Tibial artery (tissue), 4 donors: Measurements from ENCODE around the gene RBM15B.

Source experiments
- DNase-seq, 2 donors: peaks; one replicate each; pipeline ENCODE4 v3.0.0-alpha.2; 2019
- H3K27ac ChIP-seq, 2 donors: fragments of 200-600 bp; sonication (generic) in 1 of 2; 1 replicate in 1 of 2; 2 replicates in 1 of 2; pipeline ENCODE4 v1.5.1; 2018 to 2019; ENCODE audit warnings: mild to moderate bottlenecking in 1 of 2
- H3K27me3 ChIP-seq, 2 donors: fragments of 200-600 bp; sonication (generic) in 1 of 2; one replicate each; pipeline versions ENCODE4 v1.5.1 to v1.6.0; 2016 to 2019
- H3K36me3 ChIP-seq, 3 donors: fragments of 200-600 bp; sonication (generic) in 2 of 3; one replicate each; pipeline ENCODE4 v1.5.1; 2016 to 2019; ENCODE audit warnings: mild to moderate bottlenecking in 2 of 3
- H3K4me1 ChIP-seq, 4 donors: fragments of 200-600 bp; sonication (generic) in 2 of 4; 1 replicate in 3 of 4; 2 replicates in 1 of 4; pipeline ENCODE4 v1.5.1; 2016 to 2019
- H3K4me3 ChIP-seq, 2 donors: fragments of 200-600 bp; sonication (generic) in 1 of 2; 1 replicate in 1 of 2; 2 replicates in 1 of 2; pipeline ENCODE4 v1.5.1; 2018 to 2019; ENCODE audit warnings: mild to moderate bottlenecking in 2 of 2
- H3K9me3 ChIP-seq, 3 donors: fragments of 200-600 bp; sonication (generic) in 1 of 3; one replicate each; pipeline ENCODE4 v1.5.1; 2016 to 2019
- intact Hi-C: fragments of 100-400 bp; cut with DNase I; formaldehyde crosslinking; loops from one replicate; pipeline ENCODE4 v1.15.0; 2023; ENCODE audit warnings: low total_unique reads
- TF ChIP-seq, protein P1 (sequence below), 2 experiments: fragments of 200-600 bp in 1 of 2; fragments of 450-650 bp in 1 of 2; IDR thresholded peaks; one replicate each; pipeline ENCODE4 v1.5.1; 2017 to 2019; ENCODE audit warnings: antibody characterized with exemption in 2 of 2, mild to moderate bottlenecking in 1 of 2, moderate library complexity in 1 of 2

RBM15B gene

DNA sequence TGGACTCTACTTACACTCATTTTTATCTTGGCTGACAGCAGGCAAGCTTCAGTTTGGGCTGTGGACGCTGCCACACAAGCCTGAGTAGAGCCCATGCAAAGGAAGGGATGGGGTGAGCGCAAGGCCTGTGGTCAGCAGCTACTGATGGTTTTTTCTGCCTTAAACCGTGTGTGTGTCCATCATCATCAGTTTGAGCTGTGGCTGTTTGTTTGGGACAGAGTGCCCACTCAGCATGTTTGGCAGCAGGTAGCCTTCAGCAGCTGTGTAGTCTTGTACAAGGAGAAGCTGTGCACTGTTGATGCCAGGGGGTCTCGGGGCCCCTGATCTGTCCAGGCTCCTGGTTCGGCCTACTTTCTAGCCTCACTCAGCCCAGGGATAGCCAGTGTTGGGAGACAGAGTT is 3.5 kb downstream of the RBM15B start:
- H3K4me3 ChIP-seq: no peak overlapping the region
- H3K27me3 ChIP-seq: no peaks in the 10 kb centered on the region
- peaks cover 37 to 77% (median 58%) of the 10 kb centered on the region in 3 donors for H3K36me3 ChIP-seq
- peaks cover 0 to 69% (median 49%) of the 10 kb centered on the region in 4 donors for H3K4me1 ChIP-seq
- no peaks in the 10 kb centered on the region for H3K9me3 ChIP-seq
- no peak overlapping the region for H3K27ac ChIP-seq
- intact Hi-C loops: loop anchor here (5.0 to 10.0 kb wide), 2 partner anchors 280 to 777 kb away; partner anchors contain the start of genes MAPKAPK3 and TEX264
- TF ChIP-seq, protein P1, sequence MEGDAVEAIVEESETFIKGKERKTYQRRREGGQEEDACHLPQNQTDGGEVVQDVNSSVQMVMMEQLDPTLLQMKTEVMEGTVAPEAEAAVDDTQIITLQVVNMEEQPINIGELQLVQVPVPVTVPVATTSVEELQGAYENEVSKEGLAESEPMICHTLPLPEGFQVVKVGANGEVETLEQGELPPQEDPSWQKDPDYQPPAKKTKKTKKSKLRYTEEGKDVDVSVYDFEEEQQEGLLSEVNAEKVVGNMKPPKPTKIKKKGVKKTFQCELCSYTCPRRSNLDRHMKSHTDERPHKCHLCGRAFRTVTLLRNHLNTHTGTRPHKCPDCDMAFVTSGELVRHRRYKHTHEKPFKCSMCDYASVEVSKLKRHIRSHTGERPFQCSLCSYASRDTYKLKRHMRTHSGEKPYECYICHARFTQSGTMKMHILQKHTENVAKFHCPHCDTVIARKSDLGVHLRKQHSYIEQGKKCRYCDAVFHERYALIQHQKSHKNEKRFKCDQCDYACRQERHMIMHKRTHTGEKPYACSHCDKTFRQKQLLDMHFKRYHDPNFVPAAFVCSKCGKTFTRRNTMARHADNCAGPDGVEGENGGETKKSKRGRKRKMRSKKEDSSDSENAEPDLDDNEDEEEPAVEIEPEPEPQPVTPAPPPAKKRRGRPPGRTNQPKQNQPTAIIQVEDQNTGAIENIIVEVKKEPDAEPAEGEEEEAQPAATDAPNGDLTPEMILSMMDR (IDR thresholded peaks at IDR 0.05): no peak
- no peak for DNase-seq

DNA sequence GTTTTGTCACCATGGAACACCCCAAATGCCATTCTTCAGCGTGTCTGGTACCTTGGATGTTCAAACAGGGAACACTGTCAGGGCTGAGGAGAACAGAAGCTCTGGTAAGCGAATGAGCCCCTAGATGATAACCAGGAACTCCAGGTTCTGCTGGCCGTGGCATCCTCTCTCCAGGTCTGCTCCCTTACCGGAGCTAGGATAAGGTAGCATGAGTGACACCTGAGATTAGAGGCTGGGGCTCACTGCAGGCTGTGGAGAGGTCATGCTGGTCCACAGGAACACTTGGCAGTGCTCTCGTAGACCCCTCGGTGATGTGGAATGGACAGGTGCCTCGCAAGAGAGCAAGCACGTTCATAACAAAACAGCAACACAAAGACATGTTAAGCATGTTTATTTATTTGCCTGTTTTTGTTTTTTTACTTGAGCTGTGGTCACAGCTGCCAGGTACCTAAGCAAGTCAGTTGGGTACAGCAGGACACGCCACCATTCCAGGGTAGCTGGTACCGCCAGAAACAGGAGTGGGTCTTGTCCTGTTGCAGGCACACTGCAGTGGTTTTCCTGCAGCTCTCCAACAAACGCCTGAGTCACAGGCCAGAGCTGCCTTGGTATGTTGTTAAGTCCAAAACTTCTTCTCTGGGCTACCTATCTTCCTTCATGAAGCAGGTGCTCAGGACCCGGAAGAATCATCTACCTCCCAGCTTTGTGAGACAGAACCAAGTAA is 4.6 kb downstream of the RBM15B start:
- H3K27me3 ChIP-seq: no peaks in the 10 kb centered on the region
- TF ChIP-seq, protein P1 (IDR thresholded peaks at IDR 0.05): no peak
- H3K36me3 ChIP-seq: peaks cover 37 to 88% (median 67%) of the 10 kb centered on the region in 3 donors
- peaks cover 0 to 58% (median 40%) of the 10 kb centered on the region in 4 donors for H3K4me1 ChIP-seq
- intact Hi-C loops: loop anchor here (10.0 kb wide), 1 partner anchor 279 kb away; the partner anchor contains the start of gene TEX264
- H3K4me3 ChIP-seq: no peak overlapping the region
- DNase-seq: peak in 1 of 2 donors; percentile 38
- no peak overlapping the region for H3K27ac ChIP-seq
- H3K9me3 ChIP-seq: no peaks in the 10 kb centered on the region

DNA sequence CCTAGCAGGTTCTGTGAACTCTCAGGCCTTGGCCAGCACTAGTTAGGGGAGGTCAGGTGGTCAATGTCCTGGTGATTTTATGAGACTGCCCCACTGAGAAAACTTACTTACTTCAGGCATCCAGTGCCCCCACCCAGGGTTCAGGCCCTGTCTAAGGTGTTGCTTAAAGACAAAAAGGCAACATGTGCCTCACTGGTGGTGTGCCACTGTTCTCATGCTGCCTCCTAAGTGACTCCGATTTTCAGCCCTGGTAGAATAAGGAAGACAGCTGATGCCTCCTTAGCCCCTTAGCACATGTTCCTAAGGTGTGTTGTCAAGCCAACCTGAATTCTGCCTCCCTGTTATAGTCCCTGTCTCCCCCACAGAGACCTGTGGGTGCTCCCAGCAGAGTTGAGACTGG is 5.3 kb downstream of the RBM15B start:
- no peaks in the 10 kb centered on the region for H3K27me3 ChIP-seq
- no peaks in the 10 kb centered on the region for H3K9me3 ChIP-seq
- H3K4me1 ChIP-seq: peaks cover 0 to 56% (median 38%) of the 10 kb centered on the region in 4 donors
- TF ChIP-seq, protein P1 (IDR thresholded peaks at IDR 0.05): no peak
- peak overlapping the region in 1 of 2 donors; percentile 26 for H3K27ac ChIP-seq
- H3K4me3 ChIP-seq: no peak overlapping the region
- intact Hi-C loops: loop anchor here (10.0 kb wide), 1 partner anchor 278 kb away; the partner anchor contains the start of gene TEX264
- H3K36me3 ChIP-seq: peaks cover 37 to 96% (median 67%) of the 10 kb centered on the region in 3 donors
- DNase-seq: no peak

DNA sequence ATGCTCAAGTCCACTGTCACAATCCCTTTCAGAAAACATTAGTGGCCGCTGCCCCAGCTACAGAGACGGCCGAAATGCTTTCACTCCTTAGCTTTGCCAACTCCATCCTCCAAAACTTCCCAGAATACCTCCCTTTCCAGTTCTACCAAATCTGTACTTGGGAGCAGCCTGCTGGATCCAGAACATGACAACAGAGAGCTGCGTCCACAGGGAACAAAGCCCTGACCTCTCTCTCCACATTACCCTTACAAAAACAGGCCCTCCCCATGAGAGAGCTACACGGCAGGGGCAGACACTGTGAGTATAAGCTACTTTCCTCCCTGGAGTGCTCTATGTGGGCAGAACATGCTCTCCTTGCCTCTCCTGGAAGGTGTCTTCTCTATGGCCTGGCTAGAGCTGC is 6.3 kb downstream of the RBM15B start:
- TF ChIP-seq, protein P1 (IDR thresholded peaks at IDR 0.05): no peak
- Histone ChIP-seq H3K27ac (peak overlapping the region; percentile 16 to 26), H3K27me3 (no peaks in the 10 kb centered on the region), H3K4me3 (no peak overlapping the region), H3K36me3 (peaks cover 37 to 99% (median 67%) of the 10 kb centered on the region in 3 donors), H3K4me1 (peaks cover 0 to 49% (median 31%) of the 10 kb centered on the region in 4 donors), H3K9me3 (no peaks in the 10 kb centered on the region)
- no peak for DNase-seq
- intact Hi-C loops: loop anchor here (10.0 kb wide), 1 partner anchor 277 kb away; the partner anchor contains the start of gene TEX264

DNA sequence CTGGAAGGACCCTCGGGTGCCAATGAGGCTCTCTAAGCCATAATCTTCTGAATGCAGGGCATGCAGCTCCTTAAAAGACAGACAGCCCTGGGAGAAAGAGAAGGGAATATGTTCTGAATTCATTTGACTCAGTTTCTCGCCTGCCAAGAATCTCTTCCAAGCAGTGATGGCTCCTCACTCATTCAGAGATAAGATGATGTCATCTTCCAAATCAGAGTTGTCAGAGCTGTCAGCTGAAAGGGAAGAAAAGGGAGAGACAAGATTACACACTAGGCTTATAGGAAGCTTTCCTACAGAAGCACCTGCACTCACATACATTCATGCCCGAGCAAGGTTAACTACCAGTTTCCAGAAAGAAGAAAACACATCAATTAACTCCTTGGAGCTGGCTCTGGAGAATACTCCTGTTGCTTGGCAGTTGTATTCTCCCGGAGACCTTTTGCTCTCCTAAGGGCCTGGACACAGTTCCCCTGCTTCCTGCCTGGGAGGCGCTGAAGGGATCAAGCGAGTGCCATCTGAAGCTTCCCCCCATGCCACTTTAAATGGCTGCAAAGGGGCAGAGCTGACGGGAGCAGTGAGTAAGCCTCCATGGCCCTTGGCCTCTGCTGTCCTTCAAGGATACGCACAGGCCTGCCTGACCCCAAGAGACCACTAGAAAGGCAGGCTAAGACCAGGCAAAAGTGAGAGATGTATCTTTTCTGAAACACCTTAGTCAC is 7.7 kb downstream of the RBM15B start:
- TF ChIP-seq, protein P1 (IDR thresholded peaks at IDR 0.05): no peak
- no peak overlapping the region for H3K27ac ChIP-seq

More for the DNA sequence above, 7.7 kb downstream of the RBM15B start:
- Histone ChIP-seq H3K27me3 (no peaks in the 10 kb centered on the region), H3K4me3 (no peak overlapping the region), H3K9me3 (no peaks in the 10 kb centered on the region), H3K36me3 (peaks cover 37 to 98% (median 65%) of the 10 kb centered on the region in 3 donors), H3K4me1 (peaks cover 0 to 35% (median 18%) of the 10 kb centered on the region in 4 donors)
- intact Hi-C loops: loop anchor here (10.0 kb wide), 1 partner anchor 276 kb away; the partner anchor contains the start of gene TEX264
- DNase-seq: peak in 1 of 2 donors; percentile 45
